ES-I3 (cell line): ENCODE results near the gene GPRIN1.

Source experiments
- H3K36me3 ChIP-seq: 2 replicates; pipeline ENCODE4 v1.6.1; 2013; ENCODE audit warnings: mild to moderate bottlenecking, low read length, control low read depth, moderate library complexity; ENCODE audit not compliant: insufficient read depth
- H3K4me1 ChIP-seq: 2 replicates; pipeline ENCODE4 v1.6.1; 2013; ENCODE audit warnings: mild to moderate bottlenecking, control low read depth, low read length; ENCODE audit not compliant: insufficient read depth
- H3K9ac ChIP-seq: 2 replicates; pipeline ENCODE4 v1.6.1; 2013; ENCODE audit warnings: low read depth, mild to moderate bottlenecking, low read length, moderate library complexity
- H3K9me3 ChIP-seq: 2 replicates; pipeline ENCODE4 v1.6.1; 2013; ENCODE audit warnings: mild to moderate bottlenecking, low read length, moderate library complexity; ENCODE audit not compliant: control insufficient read depth, insufficient read depth

The GPRIN1 gene

DNA sequence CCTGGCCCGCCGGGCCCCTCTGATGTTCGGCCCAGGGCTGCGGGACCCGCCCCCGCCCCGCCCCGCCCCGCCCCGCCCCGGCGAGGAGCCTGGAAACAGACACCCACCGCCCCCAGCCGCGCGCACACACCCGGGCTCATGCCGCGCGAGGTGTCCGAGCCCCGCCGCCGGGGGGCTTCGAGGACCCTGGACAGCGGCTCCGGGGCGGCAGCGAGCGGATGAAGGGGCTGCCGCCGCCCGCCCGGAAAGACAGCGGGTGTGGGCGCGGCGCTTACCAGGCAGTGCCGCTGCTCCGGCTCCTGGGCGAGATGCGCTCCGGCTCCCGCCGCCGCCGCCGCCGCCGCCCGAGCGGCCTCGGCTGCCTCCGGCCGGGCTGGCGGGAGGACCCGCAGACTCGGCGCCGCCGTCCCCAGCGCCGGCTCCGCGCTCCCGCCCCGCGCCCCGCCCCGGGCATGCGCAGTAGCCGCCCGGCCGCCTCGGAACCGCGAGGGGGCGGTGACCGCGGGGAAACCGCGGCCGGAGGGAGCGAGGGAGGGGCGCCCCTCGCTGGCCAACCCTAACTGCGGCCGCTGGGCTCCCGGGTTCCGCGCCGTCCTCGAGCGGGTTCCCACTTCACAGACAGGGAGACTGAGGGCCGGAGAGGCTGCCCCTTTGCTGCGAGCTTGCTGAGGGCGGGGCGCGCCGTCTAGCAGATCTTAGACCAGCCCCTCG, at the start of gene GPRIN1:
TSS of gene GPRIN1 (minus strand) at position 433 of the 711 bp plus-strand sequence. CDS start 10,322 bp downstream, outside the sequence.
- H3K9me3 ChIP-seq, result no peaks in the 10 kb centered on the region
- H3K4me1 ChIP-seq, result peaks cover 10% of the 10 kb centered on the region
- H3K36me3 ChIP-seq, result no peaks in the 10 kb centered on the region
- H3K9ac ChIP-seq, result peak within 1 kb of the TSS; percentile 55

DNA sequence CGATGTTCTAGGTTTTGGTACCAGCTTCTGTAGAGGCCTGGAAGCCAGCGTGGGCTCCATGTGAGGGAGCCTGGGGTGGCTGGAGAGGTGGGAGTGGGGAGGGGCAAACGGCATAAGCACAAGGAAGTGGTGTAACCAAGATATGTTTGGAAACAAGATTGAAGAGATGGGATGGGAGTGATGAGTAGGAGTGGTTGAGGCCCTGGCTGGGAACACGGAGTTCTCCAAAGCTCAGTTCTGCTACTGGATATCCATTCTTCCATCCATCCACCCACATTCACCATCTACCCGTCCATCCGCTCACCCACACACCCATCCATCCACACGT, 49.5 kb upstream of the GPRIN1 start:
- Histone ChIP-seq H3K9me3 (no peaks in the 10 kb centered on the region), H3K4me1 (no peaks in the 10 kb centered on the region; the same call in 1 of the 2 replicates), H3K36me3 (no peaks in the 10 kb centered on the region), H3K9ac (no peak overlapping the region)

DNA sequence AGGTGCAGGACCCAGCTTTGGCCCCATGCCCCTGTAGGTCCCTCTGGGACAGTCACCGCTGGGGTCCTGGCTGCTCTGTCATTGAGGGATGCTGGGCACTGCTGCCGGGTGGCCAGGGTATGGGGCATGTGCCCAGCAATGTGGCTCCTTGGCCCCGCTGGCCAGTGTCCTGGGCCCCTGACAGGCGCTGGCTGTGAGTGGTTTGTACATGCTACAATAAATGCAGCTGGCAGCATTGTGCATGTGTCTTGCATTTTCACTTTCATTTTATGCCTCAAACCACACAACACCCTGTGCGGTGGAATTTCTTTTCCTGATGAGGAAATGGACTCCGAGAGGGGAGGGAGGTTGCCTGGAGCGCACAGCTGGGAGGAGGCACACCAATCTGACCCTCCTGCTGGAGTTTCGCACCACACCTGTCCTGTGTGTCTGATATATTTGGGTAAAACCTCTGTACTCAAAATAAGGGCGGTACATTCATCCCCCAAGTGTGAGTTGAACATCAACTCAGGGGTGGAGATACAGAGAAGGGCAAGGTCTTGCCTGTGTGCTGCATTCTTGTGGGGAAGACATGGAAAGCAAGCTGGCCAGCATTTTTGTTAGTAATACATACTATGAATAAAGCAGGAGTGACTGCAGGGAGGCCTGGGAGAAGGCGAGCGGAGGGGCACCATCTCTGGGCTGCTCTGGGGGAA, 49.0 kb upstream of the GPRIN1 start:
- no peak overlapping the region for H3K9ac ChIP-seq
- H3K9me3 ChIP-seq, result no peaks in the 10 kb centered on the region
- no peaks in the 10 kb centered on the region; the same call in 1 of the 2 replicates for H3K4me1 ChIP-seq
- no peaks in the 10 kb centered on the region for H3K36me3 ChIP-seq

DNA sequence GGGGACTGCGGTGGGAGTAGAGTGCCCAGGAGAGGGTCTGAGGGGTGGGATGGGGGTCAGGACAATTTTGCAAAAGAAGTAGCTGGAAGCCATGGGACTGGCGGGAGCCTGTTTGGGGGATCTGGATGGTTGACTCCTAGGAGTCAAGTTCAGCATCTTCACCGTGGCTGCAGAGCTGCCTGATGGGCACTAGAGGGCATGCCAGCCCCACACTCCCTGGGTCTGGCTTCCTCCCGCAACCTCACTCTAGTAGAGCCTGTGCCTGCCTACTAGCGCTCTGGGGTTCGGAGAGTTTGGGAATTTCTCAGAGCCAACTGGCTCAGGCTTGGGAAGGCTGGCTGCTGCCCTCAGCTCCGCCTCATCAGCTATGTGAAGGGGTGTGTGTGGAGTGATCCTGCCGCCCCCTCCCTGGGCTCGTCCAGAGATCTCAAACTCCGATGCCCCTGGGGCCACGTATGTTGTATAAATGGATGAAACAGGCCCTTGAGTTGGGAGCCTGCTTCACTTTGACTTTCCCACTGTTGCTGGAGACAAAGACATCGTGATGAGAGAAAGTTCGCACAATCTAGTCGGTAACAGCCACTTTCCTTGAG, 48.1 kb upstream of the GPRIN1 start:
- Histone ChIP-seq H3K9ac (no peak overlapping the region), H3K9me3 (no peaks in the 10 kb centered on the region), H3K4me1 (no peaks in the 10 kb centered on the region; the same call in 1 of the 2 replicates), H3K36me3 (no peaks in the 10 kb centered on the region)

DNA sequence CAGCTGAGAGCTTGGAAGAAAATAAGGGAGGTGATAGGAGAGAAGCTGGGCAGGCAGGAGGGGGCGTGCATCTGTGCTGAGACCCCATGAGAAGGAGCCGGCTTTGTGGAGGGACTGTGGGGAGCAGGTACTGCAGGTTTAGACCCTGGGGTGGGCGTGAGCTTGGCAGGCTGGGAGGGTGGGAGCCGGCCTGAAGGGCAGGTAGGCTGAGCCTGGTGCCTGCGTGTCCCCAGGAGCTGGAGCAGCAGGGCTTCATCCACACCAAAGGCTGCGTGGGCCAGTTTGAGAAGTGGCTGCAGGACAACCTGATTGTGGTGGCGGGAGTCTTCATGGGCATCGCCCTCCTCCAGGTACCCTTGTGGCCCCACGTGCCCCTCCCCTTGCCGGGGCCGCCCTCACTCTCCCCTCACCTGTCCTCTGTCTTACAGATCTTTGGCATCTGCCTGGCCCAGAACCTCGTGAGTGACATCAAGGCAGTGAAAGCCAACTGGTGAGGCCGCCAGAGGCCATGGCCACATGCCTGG, 46.6 kb upstream of the GPRIN1 start:
- Histone ChIP-seq H3K9ac (no peak overlapping the region), H3K9me3 (no peaks in the 10 kb centered on the region), H3K4me1 (no peaks in the 10 kb centered on the region; the same call in 1 of the 2 replicates), H3K36me3 (no peaks in the 10 kb centered on the region; the same call in 1 of the 2 replicates)

DNA sequence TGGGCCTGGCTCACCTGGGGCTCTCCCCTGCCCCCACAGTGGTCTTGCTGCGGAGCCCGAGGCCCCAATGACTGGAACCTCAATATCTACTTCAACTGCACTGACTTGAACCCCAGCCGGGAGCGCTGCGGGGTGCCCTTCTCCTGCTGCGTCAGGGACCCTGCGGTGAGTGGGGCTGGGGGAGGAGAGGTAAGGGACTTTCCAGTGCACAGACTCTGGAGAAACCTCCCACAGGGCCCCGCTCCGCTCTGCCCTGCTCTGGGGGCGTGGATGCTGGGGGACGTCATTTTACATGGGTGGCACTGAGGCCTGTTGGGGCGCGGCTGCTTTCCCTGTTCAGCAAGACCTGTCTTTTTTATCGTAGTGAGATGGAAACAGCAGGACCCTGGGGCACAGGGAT, 44.9 kb upstream of the GPRIN1 start:
- Histone ChIP-seq H3K9me3 (no peaks in the 10 kb centered on the region), H3K4me1 (no peaks in the 10 kb centered on the region), H3K9ac (no peak overlapping the region), H3K36me3 (no peaks in the 10 kb centered on the region; the same call in 1 of the 2 replicates)

DNA sequence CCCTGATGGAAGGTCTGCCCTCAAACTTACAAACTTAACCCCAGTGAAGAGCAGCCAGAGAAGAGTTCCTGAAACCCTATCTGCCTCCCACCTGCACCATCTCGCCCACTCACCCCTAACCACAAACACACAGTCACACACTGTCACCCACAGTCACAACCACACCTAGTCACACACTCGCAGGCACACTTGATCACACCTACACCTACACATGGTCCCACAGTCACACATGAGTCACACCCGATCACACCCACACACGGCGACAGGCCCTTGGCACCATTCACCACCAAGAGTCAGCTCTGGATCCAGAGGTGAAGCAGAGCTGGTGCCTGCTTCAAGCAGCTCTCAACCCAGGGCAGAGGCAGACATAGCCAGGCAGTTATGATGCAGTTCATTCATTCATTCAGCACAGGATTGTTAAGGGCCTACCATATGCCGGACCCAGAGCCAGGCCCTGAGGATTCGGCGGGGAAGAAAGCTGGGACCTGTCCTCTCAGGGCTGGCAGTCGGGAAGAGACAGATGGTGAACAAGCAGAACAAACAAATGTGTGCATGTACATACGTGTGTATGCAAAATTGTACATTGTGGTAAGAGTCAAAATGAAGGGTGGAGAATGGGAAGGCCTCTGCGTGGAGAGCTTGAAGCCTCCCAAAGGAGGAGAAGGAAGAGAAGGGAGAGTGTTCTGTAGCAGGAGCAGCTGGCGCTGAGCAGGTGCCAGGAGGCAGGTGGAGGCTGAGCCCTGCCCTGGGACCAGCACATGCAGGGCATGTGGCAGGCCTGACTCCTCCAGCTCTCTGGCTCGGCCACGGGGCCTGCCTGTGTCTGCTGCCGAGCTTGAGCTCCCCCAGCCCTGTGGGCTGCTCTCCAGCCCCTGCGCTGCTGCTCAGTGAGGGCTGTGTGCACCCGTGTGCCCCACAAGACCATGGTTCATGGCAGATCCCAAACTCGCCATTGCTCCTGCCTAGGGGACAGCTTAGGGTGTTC, 43.7 kb upstream of the GPRIN1 start:
- Histone ChIP-seq H3K9ac (no peak overlapping the region), H3K4me1 (no peaks in the 10 kb centered on the region), H3K36me3 (no peaks in the 10 kb centered on the region; the same call in 1 of the 2 replicates), H3K9me3 (no peaks in the 10 kb centered on the region)

DNA sequence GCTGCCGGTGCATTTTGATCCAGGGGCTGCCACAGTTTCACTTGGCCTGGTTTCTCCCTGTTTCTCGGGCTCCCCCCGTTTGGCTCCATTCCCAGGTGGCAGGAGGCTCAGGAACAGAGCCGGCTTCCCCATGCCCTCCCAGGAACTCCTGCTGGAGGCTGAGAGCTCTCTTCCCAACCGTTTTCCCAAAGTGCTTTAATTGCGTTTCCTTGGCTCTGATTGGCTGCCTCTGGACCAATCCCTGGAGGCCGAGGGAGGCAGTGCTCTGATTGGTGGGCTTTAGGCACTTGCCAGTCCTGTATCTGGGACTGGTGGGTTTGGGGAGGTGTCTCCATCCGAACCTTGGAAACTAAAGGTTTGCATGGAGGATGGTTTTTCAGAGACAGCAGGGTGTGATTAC, 42.2 kb upstream of the GPRIN1 start:
- no peaks in the 10 kb centered on the region for H3K4me1 ChIP-seq
- no peak overlapping the region for H3K9ac ChIP-seq
- no peaks in the 10 kb centered on the region for H3K9me3 ChIP-seq
- H3K36me3 ChIP-seq, result no peaks in the 10 kb centered on the region; the same call in 1 of the 2 replicates

DNA sequence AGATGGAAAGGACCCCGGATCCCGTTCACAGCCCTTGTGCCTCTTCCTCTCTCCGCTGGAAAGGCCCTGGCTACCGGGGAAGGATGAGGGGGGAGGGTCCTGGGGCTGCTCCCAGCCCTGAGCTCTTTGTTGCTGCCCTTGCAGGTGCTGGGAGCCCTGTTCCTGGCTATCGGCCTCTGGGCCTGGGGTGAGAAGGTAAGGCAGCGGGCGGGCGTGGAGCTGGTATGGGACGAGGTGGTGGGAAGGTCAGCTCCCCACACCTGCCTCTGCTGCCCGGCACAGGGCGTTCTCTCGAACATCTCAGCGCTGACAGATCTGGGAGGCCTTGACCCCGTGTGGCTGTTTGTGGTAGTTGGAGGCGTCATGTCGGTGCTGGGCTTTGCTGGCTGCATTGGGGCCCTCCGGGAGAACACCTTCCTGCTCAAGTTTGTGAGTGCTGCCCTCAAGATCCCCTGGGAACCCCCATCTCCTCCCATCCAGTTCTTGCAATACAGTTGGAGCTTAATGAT, 41.6 kb upstream of the GPRIN1 start:
- Histone ChIP-seq H3K9ac (no peak overlapping the region), H3K36me3 (no peaks in the 10 kb centered on the region; the same call in 1 of the 2 replicates), H3K4me1 (no peaks in the 10 kb centered on the region)

DNA sequence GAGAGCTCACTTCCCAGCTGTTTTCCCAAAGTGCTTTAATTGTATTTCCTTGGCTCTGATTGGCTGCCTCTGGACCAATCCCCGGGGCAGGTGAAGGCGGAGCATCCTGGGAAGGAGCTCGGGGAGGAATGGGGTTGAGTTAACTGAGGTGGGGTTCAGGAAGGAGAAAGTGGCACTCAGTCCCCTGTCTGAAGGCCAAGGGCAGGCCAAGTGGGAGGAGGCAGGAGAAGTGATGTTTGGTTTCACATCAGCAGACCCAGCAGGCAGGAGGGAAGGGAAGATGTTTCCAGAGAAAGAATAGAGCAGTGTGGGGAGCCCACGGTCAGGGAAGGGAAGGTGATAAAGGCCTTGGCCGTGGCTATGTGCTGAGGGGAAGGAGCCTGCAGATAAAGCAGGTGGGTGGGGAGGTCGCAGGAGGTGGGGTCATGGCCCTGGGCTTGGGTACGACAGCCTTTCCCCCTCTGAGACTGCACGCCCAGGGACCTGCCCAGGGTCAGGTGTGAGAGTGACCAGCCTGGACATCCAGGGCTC, 40.5 kb upstream of the GPRIN1 start:
- Histone ChIP-seq H3K9ac (no peak overlapping the region), H3K36me3 (no peaks in the 10 kb centered on the region; the same call in 1 of the 2 replicates), H3K4me1 (no peaks in the 10 kb centered on the region), H3K9me3 (no peaks in the 10 kb centered on the region)

More for the DNA sequence above, 41.6 kb upstream of the GPRIN1 start:
- H3K9me3 ChIP-seq, result no peaks in the 10 kb centered on the region

DNA sequence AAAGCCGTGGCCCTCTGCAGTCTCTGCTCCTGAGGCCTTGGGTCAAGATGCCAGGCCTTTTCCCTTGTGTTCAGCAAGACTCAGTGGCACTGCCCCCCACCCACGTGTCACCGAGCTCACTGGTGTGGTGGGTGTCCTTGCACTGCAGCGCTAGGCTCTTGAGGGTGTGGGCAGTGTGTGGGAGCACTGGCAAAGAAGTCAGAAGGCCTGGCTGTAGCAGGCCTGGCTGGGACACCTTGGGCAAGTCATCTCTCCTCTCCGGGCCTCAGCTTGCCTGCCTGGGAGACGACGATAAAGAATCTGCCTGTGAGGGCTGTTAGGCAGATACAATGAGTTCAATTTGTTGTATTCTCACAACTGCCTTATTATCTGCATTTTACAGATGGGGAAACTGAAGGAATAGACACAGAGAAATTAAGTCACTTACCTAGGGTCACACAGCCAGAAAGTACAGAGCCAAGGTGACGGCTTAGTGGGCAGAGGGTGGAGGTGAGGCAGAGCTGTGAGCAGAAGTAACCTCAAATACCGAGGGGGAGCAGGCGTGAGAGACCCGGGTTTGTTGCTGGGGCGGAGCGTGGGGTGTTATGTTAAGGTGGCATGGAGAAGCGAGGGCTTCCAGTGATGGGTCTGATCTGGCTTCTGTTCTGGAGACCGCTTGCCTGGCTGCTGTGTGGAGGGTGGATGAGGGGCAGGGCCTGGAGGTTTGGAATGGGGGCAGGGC, 38.7 kb upstream of the GPRIN1 start:
- no peaks in the 10 kb centered on the region for H3K9me3 ChIP-seq
- H3K36me3 ChIP-seq, result no peaks in the 10 kb centered on the region; the same call in 1 of the 2 replicates
- peaks cover 9% of the 10 kb centered on the region; the same call in 1 of the 2 replicates for H3K4me1 ChIP-seq
- H3K9ac ChIP-seq, result peak overlapping the region; percentile 89; the same call in 1 of the 2 replicates

DNA sequence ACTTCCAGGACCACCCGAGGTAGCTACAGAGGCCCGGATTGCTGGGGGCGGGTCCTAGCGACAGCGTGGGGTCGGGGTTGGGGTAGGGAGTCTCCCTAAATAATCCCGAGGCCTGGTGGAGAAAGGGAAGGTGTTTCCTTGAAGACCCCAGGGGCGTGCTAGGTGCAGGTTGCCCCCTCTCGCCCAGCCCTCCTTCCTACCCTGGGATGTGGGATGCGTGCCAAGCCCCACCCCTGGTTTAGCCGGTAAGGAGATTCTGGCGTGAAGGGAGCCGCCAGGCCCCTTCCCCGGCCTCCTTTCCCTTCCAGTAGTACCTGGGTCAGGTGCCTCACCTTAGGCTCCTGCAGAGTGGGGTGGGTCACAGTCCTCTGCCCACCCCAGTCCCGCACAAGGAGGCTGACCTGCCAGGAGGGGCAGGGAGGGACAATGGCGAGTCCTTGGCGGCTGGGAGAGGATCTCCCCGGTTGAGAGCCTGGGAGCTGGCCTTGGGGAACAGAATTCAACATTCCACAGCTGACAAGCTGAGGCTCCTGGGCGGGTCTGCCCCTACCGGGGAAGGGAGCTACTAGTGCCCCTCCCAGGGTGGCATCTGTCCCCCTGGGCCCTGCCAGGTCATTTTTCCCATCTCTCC, 38.0 kb upstream of the GPRIN1 start:
- H3K9me3 ChIP-seq, result no peaks in the 10 kb centered on the region
- no peaks in the 10 kb centered on the region; the same call in 1 of the 2 replicates for H3K36me3 ChIP-seq
- H3K4me1 ChIP-seq, result peaks cover 16% of the 10 kb centered on the region; the same call in 1 of the 2 replicates
- H3K9ac ChIP-seq, result peak overlapping the region; percentile 89
